ENCODE data around the gene FAM162A.
A peak's percentile ranks its signal among the peaks of the same experiment; 100 is the strongest.
"Not testable (repeated sequence)": the region's sequence is repeated elsewhere in the genome, so short reads cannot be mapped to it uniquely, and the experiment has no call there.

FAM162A gene, protein sequence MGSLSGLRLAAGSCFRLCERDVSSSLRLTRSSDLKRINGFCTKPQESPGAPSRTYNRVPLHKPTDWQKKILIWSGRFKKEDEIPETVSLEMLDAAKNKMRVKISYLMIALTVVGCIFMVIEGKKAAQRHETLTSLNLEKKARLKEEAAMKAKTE
- 26.8 to 30.3 reads per million in 2 donors for total RNA-seq

DNA sequence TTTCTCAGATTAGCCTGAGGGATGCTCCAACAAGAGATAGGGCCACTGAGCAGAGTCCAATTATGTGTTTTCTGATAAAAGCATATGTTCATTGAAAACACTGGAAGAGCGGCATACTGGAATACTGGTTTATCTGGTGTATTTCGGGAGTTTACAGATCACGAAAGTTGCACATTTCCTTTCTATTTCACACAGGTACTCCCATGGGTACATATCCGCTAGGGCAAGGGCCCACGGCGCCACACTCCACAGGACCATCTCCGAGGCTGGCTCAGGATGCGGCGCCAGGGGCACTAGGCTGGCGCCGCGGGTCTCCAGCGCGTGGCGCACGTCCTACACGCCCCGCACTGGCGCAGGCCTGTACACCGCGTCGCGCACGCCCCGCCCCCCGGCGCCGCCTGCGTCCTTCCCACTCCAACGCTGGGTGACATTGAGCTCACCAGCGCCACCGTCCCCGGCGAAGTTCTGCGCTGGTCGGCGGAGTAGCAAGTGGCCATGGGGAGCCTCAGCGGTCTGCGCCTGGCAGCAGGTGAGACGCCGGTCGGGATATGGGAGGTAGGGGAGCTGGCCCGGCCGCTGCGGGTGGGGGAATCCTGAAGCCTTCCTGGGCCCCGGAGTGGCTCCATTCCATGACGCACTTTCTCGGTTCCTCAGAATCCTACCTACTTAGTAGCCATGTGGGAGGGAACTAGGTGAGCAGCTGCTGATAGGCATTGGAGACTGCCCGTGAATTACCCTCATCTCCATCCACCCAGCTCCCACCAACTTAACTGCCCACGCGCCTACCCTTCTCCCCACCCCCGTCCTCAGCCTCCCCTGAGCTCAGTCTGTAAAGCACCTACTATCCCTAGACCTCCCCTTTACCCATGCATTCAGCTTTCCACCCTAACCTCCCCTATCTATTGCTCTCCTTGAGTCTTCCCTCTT is at the start of gene FAM162A:
Gene FAM162A, plus strand, starts transcription at position 412 of the 927 bp plus-strand sequence. Its CDS starts 84 bp downstream, at position 496.
- peak; percentile 91 for DNase-seq

DNA sequence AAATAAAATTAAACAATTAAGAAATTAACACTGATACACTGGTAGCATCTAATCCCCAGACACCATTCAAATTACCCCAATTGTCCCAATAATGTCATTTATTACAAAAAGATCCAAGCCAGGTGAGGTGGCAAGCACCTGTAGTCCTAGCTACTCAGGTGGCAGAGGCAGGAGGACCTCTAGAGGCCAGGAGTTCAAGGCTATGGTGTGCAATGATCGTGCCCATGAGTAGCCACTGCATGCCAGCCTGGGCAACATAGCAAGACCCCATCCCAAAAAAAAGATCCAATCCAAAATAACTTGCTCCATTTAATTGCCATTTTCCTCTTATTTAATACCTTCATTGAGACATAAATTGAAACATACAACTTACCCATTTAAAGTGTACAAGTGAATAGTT is 41.2 kb upstream of the FAM162A start:
- DNase-seq: no peak

DNA sequence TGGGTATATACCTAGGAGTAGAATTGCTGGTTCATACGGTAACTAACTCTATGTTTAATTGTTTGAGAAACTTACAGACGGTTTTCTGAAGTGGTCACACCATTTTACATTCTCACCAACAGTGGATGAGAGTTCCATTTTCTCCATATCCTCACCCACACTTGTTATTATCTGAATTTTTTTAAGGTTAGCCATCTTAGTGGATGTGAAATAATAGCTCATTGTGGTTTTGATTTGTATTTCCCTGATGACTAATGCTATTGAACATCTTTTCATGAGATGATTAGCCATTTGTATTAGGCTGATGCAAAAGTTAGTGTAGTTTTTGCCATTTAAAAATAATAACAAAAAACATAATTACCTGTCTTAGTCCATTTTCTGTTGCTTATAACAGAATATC is 40.3 kb upstream of the FAM162A start:
- DNase-seq: no peak

DNA sequence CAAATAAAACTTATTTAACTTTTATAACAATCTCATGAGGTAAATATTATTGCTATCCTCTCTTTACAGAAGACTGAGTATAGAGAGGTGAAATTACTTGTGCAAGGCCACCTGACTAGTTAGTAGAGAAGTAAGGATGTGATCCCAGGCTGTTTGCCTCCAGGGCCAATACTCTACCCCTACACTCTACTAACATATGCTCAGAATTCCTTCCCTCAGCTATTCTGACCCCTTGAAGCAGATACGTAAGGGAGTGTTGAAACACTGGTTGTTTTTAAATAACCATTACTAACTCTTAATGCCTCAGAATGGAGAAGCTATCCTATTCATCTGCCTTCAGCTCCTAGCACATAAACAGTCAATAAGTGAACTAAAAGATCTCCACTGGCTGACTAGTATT is 34.8 kb upstream of the FAM162A start:
- DNase-seq: no peak

DNA sequence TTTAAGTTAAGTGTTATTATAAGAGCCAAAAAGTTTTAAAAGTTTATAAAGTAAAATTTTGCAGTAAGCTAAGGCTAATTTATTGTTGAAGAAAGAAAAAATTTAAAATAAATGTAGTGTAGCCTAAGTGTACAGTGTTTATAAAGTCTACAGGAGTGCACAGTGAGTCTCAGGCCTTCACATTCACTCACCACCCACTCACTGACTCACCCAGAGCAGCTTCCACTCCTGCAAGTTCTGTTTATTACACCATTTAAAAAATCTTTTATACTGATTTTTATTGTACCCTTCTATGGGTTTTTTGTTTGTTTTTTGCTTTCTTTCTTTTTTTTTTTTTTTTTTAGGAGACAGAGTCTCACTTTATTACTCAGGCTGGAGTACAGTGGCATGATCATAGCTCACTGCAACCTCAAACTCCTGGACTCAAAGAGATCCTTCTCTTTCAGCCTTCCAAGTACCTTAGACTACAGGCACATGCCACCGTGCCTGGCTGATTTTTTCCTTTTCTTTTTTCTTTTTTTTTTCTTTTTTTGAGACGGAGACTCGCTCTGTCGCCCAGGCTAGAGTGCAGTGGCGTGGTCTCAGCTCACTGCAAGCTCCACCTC is 33.1 kb upstream of the FAM162A start:
- no peak for DNase-seq

DNA sequence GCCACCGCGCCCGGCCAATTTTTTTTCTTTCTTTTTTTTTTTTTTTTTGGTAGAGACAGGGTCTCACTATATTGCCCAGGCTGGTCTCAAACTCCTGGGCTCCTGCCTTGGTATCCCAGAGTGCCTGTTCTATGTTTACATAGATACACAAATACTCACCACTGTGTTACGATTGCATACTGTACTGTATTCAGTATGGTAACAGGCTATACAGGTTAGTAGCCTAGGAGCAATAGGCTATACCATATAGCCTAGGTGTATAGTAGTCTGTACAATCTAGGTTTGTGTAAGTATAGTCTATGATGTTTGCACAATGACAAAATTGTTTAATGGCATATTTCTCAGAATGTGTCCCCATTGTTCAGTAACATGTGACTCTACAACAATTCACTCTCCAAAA is 32.4 kb upstream of the FAM162A start:
- no peak for DNase-seq

DNA sequence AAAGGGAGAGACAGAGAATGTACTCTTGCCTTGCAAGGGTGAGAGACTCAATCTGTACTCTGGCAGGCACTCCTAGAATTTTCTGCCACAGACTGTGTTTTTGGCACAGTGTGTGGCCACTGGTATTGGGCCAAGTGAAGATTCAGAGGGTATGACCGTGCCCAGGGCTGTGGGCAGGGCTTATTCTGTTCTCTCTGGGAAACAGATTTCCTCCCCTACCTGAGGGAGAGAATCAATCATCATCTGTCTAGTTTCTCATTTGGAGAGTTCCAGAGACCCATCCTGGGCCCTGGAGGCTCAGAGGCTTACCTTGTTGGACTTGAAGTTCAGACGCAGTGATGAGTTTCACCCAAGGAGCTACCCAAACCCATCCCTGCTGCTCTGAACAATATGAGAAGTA is 30.8 kb upstream of the FAM162A start:
- no peak for DNase-seq

DNA sequence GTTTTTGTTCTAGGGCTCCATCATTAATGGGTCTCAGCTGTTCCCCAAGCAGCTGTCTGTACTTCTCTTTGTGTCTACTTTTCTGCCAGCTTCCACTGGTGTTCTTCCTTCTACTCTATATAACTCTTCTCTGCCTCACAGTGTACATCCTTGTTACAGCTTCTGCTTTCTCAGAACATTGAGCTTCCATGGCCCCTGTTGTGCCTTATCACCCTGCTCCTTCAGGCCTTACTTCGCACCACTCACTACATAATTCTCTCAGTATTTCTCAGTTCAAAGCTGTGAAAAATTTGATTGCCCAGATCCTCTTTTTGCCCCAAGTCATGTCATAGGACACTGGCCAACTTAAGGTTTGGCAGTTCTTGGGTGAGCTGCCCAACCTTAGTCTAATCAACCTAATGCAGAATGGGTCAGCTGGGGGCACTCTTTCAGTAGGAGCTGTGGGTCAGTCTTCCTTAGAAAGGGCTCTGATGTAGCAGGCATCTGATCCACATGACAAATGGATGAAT is 30.0 kb upstream of the FAM162A start:
- no peak for DNase-seq

DNA sequence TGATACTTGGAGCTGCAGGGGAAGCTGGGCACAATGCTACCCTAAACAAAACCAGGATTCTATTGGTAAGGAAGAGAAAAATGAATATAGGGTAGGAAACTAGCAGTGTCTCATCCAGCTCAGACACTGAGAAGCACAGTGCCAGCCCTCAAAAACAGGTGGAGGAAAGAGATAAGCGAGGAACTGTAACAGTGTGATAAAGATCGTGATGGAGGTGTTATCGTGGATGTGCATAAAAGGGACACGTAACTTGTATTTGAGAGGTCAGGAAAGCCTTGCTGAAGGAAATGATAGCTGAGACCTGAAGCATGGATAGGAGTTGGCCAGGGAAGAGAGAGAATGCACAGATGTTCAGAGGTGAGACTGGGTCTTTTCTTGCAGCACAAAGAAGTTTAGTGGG is 28.4 kb upstream of the FAM162A start:
- no peak for DNase-seq

DNA sequence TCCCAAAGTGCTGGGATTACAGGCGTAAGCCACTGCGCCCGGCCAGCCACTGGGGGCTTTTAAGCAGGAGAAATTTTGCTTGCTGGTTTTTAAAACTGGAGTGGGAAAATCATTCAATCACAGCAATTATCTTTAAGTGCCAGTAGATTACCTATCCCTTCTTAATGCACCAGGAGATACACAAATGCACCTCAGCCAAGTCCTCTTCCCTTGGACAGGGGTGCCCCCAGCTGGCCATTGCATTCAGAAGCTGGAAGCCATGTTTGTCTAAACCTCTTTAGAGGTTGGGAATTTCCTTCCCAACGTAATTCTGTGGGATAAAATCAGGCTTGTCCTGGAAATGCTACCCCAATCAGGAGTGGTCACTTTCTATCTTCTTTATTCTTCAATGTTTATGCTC is 27.6 kb upstream of the FAM162A start:
- DNase-seq: no peak

DNA sequence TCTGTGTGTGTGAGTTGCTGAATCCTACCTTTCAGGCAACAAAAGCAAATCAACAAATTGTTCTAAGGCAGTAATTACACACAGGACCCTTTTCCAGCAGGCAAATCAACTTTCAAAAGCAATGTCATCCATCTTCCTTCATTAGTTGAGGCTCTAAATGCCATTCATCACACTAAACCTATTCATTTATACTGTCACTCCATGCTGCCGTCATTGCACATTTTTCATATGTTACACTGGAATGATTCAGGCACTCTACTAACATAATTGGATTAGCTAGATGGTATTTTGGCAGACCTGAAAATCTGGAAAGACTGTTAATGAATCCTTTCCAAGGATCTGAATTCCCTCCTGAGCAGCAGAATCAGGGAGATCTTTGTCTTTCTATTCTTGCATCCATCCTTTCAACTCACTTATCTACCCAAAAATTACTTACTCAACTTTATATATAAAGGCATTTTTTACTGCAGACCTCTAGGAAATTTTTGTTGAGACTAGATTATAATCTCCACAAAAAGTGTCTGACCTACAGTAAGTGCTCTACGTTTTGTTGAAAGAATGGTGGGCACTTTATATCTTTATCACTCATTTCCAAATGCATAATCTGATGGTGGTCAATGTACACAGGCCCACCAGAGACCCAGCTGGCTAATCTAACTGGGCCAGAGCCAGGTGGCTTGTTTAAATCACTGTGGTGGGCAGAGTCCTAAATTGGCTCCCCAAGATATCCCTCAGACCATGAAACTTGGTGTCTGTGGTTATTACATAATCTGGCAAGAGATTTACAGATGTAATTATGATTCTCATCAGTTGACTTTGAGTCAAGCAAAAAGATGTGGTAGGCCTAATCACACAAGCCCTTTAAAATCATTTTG is 25.9 kb upstream of the FAM162A start:
- DNase-seq: no peak

DNA sequence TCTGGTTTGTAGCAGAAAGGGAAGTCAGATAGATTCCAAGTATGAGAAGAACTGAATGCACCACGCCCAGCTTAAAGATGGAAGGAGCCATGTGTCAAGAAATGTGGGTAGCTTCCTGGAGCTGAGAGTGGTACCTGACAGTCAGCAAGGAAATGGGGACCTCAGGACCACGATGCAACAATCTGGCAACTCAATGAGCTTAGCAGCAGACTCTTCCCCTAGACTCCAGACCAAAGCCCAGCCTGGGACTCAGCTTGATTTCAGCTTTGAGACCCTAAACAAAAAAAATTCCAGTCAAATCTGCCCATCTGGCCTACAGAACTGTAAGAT is 25.3 kb upstream of the FAM162A start:
- DNase-seq: no peak

DNA sequence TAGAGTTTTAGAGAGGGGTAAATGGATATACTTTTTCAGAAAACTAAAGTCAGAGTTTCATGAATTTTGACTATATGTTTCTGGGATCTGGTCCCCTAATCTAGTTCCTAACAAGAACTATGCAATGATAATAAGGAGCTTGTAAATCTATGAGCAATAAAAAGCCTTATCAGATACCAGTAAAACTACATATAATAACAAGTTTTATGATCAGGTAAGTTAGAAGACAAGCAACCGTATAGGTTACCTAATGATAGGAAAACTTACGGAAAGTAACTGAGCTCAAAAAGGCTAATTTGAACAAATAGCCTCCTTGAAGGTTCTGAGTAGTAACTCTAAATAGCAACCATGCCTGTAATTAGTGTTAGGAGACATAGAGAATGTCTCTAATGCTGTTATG is 22.0 kb upstream of the FAM162A start:
- DNase-seq: no peak

DNA sequence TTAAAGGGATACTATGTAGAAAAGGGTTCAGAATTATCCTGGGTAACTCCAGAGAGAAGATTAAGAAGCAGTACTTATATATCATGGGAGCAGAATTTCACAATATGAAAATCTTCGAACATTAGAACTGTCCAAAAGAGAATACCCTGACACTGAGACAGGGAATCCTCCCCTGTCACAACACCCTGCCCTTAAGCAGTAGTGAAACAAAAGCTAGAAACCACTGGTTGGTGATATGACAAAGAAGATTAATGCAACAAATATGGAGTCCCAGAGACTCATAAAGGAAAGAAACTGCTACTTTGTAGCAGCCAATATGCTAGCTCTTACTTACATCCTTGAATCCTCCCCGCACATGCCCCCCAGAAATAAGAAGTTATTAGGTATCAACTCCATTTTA is 19.5 kb upstream of the FAM162A start:
- DNase-seq: no peak

DNA sequence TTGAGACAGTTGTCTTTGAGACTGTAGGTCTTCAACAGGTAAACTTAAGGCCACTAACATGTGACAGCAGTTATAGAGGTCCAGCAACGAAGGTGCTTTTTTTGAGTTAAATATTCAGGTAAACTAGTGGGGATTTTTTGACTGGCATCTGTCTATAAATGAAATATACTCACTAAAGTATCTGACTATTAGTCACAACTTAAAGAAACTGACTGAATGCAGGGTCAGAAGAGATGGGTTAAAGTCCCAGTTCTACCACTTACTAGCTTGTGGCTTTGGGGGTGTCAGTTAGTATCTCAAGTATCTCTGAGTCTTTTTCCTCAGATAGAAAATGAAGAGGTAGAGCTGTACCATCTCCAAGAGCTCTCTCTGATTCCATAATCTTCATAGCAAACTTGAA is 18.9 kb upstream of the FAM162A start:
- DNase-seq: no peak

DNA sequence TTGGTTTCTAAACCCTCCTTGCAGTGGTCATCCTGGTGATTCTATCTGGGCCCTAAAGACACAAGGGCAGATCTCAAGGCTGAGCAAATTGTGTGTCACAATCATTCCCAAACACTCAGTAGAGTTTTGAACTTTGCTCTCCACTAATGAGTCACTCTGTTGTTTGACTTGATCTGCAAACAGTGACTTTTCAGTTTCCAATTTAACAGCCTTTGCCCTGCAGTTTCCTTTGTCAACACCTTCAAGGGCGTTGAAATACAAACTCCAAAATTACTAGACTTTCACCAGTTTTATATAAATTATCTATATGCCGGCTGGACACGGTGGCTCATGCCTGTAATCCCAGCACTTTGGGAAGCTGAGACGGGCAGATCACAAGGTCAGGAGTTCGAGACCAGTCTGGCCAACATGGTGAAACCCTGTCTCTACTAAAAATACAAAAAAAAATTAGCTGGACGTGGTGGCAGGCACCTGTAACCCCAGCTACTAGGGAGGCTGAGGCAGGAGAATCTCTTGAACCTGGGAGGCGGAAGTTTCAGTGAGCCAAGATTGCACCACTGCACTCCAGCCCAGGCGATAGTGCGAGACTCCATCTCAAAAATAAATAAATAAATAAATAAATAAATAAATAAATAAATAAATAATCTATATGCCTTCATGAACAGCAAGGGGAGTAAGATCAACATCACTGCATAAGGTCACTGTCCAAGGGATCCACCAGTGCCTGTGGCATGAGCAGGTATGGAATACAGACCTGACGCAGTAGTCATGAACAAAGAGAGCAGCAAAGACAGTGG is 18.2 kb upstream of the FAM162A start:
- not testable (repeated sequence) for DNase-seq

DNA sequence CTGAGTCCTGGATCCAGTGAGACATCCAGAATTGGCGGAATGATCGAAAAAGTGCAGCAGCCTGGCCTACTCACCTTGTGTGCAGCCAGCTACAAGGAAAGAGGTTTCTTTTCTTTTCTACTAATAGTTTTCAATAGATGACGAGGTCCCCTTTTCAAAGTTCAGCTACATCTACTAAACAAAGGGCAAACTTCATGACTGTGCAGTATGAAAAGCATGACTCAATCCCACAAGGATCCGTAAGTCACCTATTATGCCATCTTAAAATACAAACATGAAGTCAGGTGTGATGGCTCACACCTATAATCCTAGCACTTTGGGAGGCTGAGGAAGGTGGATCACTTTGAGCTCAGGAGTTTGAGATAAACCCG is 17.6 kb upstream of the FAM162A start:
- DNase-seq: no peak

DNA sequence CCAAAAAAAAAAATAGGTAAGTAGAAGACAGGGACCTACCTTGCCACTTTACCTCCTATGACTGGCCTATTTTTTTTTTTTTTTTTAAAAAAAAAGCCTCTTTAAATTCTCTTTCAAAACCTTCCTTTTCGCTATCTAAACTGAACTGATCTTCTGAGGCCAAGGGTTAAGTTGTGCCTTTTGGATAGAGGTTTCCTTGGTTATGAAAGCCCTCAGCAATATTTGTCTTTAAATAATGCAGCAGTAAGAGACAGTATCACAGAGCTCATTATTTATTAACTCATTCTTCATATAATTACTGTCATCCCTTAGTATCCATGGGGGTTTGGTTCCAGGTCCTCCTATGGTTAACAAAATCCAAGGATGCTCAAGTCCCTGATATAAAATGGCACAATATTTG is 9.9 kb upstream of the FAM162A start:
- DNase-seq: no peak

DNA sequence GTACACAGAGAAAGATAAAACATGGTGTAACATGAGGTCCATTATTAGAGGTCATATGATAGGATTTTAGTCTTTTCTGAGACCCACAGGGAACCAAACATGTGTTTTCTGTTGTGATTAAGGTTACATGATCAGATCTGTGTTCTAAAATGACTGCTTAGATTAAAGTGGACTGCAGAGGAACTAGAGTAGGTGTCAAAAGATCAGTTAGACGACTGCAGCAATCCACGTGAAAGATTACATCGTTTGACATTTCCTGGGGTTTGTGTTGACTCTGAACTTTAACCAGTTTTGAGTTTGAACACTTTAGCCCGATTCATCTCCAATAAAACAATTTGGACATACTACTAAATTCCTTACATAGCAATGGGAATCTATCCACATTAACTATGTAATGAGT is 6.0 kb upstream of the FAM162A start:
- no peak for DNase-seq

DNA sequence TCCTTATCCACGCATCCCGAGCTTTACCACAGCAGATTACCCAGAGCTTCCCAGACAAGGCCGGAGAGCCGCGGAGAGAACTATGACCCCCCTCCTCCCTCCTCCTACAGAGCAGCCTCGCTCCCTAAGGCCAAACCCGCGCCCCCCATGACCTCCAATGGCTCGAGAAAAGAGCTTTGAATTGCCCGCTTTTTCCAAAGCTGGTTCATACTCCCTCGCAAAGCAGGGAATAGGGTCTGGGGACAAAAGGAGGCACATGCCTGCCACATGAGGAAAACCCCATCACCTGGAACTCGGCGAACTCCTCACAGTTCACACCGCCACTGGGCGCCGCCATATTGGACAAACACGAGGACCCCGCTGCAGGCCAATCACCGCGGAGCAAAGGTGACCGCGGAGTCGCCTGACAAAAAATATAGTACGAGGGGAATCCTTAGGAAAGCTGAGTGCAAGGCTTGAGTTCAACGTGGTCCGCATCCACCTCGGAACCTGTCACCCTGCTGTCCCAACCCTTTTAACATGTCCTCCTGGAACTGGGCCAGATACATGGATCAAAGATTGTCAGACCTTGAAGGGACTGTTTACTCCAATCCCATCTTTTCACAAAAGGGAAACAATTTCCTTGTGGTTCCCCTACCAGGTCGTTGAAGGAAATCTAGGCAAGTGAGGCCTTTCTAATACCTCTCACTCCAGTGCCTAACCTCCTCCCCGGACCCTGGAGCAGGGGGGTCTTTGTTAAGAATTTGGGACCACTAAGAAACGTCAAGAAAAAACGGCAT is 905 bp upstream of the FAM162A start, which contains the start of gene MIX23:
Gene MIX23, minus strand, starts transcription at position 344 of the 779 bp plus-strand sequence. Its CDS starts 7 bp downstream, at position 337.
- peak; percentile 58 for DNase-seq

DNA sequence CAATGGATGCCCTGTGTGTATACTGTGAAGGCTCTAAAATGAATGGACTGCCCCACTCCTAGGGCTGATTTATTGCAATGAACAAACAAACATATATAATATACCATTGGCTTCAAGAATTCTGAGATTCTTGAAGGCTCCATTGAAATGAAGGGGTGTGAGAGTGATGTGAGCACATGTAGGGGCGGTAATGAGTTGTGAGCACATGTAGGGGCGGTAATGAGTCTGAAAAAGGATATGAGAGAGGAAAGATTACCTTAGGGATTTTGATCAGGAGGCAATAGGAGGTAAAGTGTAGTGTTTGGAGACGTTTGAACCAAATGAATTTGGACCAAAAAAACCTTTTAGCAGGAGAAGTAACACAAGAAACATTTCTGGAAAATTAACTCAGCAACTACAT is 3.7 kb downstream of the FAM162A start:
- DNase-seq: no peak

Data from activated gamma-delta T cell (primary cell).